ENCODE data around the gene PRMT7. TPM values are rescaled to one million over a fixed set of nuclear protein-coding genes. Genes with fewer than 3 reads are reported as not detected.

Gene PRMT7
- total RNA-seq, 1 donor from 2014 or later = 30.0 TPM

GRCh38 chr16:68345958-68346635, 35.3 kb downstream of the PRMT7 start:
- no peak for DNase-seq

GRCh38 chr16:68346892-68347480, 36.2 kb downstream of the PRMT7 start:
- peaks cover 74% of the 10 kb centered on the region for H3K36me3 ChIP-seq
- no peaks in the 10 kb centered on the region for H3K9me3 ChIP-seq
- no peak for TF ChIP-seq CTCF (IDR thresholded peaks at IDR 0.05)
- ATAC-seq (no peak), DNase-seq (no peak)
- intact Hi-C loops (cut with DNase I) = no loop called here
- H3K27me3 ChIP-seq = no peaks in the 10 kb centered on the region
- H3K4me1 ChIP-seq = peaks cover 4% of the 10 kb centered on the region
- no peak overlapping the region for H3K27ac ChIP-seq
- H3K4me3 ChIP-seq = no peak overlapping the region

More at GRCh38 chr16:68345958-68346635, 35.3 kb downstream of the PRMT7 start:
- intact Hi-C loops (cut with DNase I) = no loop called here
- Histone ChIP-seq H3K9me3 (no peaks in the 10 kb centered on the region), H3K36me3 (peaks cover 80% of the 10 kb centered on the region), H3K4me1 (no peaks in the 10 kb centered on the region), H3K4me3 (no peak overlapping the region), H3K27ac (no peak overlapping the region), H3K27me3 (no peaks in the 10 kb centered on the region)
- no peak for ATAC-seq
- no peak for TF ChIP-seq CTCF (IDR thresholded peaks at IDR 0.05)

GRCh38 chr16:68347605-68348004, 36.8 kb downstream of the PRMT7 start:
- intact Hi-C loops (cut with DNase I) = no loop called here
- peaks cover 74% of the 10 kb centered on the region for H3K36me3 ChIP-seq
- no peak overlapping the region for H3K4me3 ChIP-seq
- DNase-seq (no peak), ATAC-seq (no peak)
- H3K27ac ChIP-seq = no peak overlapping the region
- no peaks in the 10 kb centered on the region for H3K27me3 ChIP-seq
- H3K4me1 ChIP-seq = peaks cover 4% of the 10 kb centered on the region
- TF ChIP-seq CTCF (IDR thresholded peaks at IDR 0.05) = no peak
- no peaks in the 10 kb centered on the region for H3K9me3 ChIP-seq

GRCh38 chr16:68348639-68349445, 38.0 kb downstream of the PRMT7 start:
- no peak overlapping the region for H3K4me3 ChIP-seq
- H3K36me3 ChIP-seq = peaks cover 77% of the 10 kb centered on the region
- intact Hi-C loops (cut with DNase I) = no loop called here
- no peak overlapping the region for H3K27ac ChIP-seq
- DNase-seq = no peak
- no peak for TF ChIP-seq CTCF (IDR thresholded peaks at IDR 0.05)
- H3K4me1 ChIP-seq = peaks cover 4% of the 10 kb centered on the region
- no peaks in the 10 kb centered on the region for H3K27me3 ChIP-seq
- ATAC-seq = no peak
- H3K9me3 ChIP-seq = no peaks in the 10 kb centered on the region

GRCh38 chr16:68349838-68350410, 39.1 kb downstream of the PRMT7 start:
- H3K4me1 ChIP-seq = peaks cover 4% of the 10 kb centered on the region
- no peak for ATAC-seq
- TF ChIP-seq CTCF (IDR thresholded peaks at IDR 0.05) = no peak
- peaks cover 87% of the 10 kb centered on the region for H3K36me3 ChIP-seq
- H3K27ac ChIP-seq = no peak overlapping the region
- no peaks in the 10 kb centered on the region for H3K9me3 ChIP-seq
- DNase-seq = no peak
- H3K4me3 ChIP-seq = no peak overlapping the region
- no peaks in the 10 kb centered on the region for H3K27me3 ChIP-seq
- intact Hi-C loops (cut with DNase I) = no loop called here

All from upper lobe of right lung (tissue), 1 donor.